Left lobe of liver (tissue), 2 donors: ENCODE data around the gene CHMP4B. TPM values are rescaled to one million over a fixed set of nuclear protein-coding genes. Genes with fewer than 3 reads are reported as not detected.
"Not testable (repeated sequence)": the region's sequence is repeated elsewhere in the genome, so short reads cannot be mapped to it uniquely, and the experiment has no call there.

Experiments
- ATAC-seq: fragments of 200-7000 bp; cut with Tn5 transposase; one replicate; pipeline ENCODE4 v1.9.1; 2020; ENCODE audit warnings: mild to moderate bottlenecking, moderate library complexity
- DNase-seq: peaks from one replicate; pipeline ENCODE4 v3.0.0-alpha.2; 2020; ENCODE audit warnings: low spot score
- total RNA-seq: library from RNA; stranded (reverse); gene quantifications from one replicate; pipeline ENCODE4 v1.2.1, GENCODE V29; 2021
- donor health status: DM: no; HTN: no; CAD: no; lungs with moderate emphysema.
- donor health status: DM: no; HTN: yes; CAD: no.

Gene CHMP4B
- total RNA-seq, 1 donor from 2014 or later: 24.4 TPM

GRCh38 chr20:33789109-33789857, 21.9 kb upstream of the CHMP4B start:
- DNase-seq (no peak), ATAC-seq (peak; percentile 33)

DNA sequence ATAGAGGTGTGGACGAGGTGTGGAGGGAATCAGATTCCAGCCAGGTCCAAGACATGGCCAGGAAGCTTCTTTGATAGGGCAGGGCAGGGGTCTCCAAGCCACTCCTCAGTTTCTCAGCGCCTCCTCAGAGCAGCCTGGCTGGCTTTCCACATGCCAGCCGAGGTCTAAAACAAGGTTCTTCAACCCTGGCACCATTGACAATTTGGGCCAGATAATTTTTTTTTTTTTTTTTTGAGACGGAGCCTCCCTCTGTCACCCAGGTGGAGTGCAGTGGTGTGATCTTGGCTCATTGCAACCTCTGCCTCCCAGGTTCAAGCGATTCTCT, 21.3 kb upstream of the CHMP4B start:
- no peak for DNase-seq
- no peak for ATAC-seq

GRCh38 chr20:33790566-33790965, 20.6 kb upstream of the CHMP4B start:
- ATAC-seq: no peak
- no peak for DNase-seq

DNA sequence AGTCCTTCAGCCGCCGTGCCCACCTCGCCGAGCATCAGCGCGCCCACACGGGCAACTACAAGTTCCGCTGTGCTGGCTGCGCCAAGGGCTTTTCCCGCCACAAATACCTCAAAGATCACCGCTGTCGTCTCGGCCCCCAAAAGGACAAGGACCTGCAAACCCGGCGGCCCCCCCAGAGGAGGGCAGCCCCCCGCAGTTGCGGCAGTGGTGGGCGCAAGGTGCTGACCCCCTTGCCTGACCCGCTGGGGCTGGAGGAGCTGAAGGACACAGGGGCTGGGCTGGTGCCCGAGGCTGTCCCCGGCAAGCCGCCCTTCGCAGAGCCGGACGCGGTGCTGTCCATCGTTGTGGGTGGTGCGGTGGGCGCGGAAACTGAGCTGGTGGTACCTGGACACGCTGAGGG, 20.1 kb upstream of the CHMP4B start:
- ATAC-seq (no peak), DNase-seq (no peak)

DNA sequence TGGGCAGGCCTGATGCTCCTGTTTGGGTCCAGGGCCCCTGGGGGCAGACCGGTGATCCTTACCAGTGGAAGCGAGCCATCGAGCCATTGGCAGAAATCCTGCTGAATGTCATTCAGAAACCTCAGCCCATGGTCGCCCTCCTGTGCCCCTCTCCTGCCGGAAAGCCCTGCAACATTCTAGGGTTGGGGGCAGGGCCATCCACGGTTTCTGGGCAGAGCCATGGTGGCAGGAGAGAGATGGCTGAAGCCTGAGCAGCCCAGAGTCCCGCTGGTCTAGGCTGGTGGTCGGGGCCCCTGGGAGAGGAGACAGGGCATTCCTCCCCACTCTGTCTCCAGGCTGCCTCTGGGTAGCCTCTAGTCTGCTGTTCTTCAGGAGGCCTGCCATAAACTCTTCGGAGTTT, 19.6 kb upstream of the CHMP4B start:
- no peak for ATAC-seq
- no peak for DNase-seq

- peak; percentile 66 for ATAC-seq
- peak; percentile 56 for DNase-seq
Observed at GRCh38 chr20:33791959-33792597, 19.1 kb upstream of the CHMP4B start.

- DNase-seq, ATAC-seq: not testable (repeated sequence)
Observed at GRCh38 chr20:33792598-33792989, 18.6 kb upstream of the CHMP4B start.

DNA sequence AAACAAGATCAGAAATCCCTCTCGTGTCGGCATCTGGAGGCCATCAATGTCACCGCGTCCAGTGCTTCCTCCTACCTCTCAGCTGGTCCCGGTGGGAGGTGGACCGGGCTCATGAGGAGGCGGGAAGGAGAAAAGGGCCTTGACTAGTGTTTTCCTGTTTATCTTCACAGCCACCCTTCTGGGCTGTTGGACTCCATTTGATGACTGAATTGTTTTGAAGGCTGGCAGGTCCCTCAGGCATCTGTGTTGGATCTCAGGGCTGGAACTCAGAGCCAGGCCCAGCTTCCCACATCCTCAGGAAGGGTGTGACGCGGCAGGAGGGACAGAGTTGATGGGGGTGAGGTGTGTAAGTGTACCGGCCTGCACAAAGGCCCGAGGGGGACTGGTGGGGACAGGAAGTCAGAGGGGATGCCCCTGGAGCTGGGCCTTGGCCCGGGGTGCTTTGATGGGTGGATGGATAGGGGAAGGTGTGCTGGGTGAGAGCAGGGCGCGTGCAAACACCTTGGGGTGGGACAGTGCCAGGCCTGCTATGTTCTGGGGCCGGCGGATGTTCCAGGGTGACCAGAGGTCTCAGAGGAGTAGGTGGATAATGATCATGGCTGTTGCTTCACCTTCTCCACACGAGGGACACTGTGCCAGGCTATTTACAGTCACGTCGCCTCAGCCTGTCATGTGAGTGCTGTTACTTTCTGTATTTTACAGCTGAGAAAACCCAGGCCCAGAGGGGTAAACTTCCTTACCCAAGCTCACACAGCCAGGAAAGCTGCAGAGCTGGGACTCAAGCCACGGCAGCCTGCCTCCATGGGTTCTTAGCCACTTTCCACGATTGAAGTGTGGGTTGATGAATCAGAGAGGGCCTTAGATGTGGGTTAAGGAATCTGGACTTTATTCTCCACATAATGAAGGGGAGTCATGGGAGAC, 17.9 kb upstream of the CHMP4B start:
- ATAC-seq (no peak), DNase-seq (no peak)

- no peak for ATAC-seq
Observed at GRCh38 chr20:33796263-33796906, 14.8 kb upstream of the CHMP4B start.

GRCh38 chr20:33796907-33797544, 14.1 kb upstream of the CHMP4B start:
- ATAC-seq: no peak
- no peak for DNase-seq

More at GRCh38 chr20:33796263-33796906, 14.8 kb upstream of the CHMP4B start:
- no peak for DNase-seq

DNA sequence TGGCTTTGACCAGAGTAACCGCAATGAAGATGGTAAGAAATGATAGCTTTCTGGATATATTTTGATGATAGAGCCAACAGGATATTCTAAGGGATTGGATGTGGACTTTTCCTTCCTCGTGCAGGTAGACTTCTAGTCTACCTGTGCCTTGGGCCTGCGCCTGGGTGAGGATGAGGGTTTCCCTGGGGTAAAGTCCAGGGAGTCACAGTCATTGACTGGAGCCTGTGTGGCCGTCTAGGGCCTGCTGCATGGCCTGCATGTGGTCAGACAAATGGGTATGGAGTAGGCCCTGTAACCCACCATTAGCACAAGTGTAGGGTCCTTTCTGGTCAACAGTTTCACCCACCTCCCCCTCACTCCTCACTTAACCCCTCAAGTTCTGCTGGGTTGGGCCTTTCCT, 12.7 kb upstream of the CHMP4B start:
- DNase-seq (no peak), ATAC-seq (no peak)

DNA sequence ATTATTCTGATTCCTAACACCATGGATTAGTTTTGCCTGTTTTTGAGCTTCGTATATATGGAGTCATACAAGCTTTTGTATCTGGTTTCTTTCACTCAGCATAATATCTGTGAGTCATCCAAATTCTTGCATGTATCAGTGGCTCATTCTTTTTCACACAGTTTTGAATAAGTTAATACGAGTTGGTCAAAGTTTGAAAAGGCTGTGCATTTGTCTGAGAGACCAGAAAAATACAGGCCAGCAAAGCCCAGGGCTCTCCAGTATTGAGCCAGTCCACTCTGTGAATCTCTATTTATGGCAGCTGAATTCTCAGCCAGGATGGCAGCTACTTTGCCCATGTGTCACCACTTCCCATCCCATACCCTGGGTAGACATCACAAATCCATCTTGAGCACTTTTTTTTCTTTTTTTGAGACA, 7.2 kb upstream of the CHMP4B start:
- no peak for DNase-seq
- no peak for ATAC-seq

DNA sequence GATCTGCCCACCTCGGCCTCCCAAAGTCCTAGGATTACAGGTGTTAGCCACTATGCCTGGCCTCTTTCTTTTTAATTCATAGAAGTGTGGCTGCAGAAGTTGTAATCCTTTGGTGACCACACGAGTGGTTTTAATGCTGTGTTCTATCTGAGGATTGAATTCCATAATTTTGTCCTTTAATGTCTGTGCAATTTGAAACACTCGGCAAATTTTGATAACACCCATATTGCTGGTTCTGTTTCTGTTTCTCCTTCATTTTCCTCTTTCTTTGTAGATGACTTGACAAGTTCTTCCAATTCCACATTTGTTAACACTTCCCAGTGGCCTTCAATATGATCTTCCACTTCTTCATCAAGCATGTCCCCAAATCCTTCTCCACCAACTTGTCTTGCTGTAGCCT, 2.8 kb upstream of the CHMP4B start:
- DNase-seq (no peak), ATAC-seq (no peak)

- DNase-seq (no peak), ATAC-seq (no peak)
Observed at GRCh38 chr20:33810259-33810658, 889 bp upstream of the CHMP4B start.

DNA sequence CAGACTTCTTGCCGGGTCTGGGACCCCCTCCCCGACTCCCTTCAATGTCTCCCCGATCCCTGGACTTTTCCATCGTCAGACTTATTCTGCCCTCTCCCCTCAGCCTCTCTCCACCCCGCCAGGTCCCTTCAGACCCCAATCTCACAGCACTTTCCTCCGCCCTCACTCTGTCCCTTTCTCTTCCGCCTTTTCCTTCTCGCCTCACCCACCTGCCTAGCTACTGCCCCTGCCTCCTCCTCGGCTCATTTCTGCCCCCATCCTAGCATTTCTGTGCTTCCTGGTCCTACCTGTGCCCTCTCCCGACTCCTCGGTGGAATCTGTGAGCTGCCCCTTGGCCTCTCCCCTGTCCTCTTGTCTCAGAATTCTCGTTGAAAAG, 616 bp downstream of the CHMP4B start:
- peak; percentile 48 for DNase-seq

GRCh38 chr20:33812152-33812849, 1.2 kb downstream of the CHMP4B start:
- DNase-seq (peak; percentile 51), ATAC-seq (peak; percentile 4)

More for the DNA sequence above, 616 bp downstream of the CHMP4B start:
- peak; percentile 8 for ATAC-seq

DNA sequence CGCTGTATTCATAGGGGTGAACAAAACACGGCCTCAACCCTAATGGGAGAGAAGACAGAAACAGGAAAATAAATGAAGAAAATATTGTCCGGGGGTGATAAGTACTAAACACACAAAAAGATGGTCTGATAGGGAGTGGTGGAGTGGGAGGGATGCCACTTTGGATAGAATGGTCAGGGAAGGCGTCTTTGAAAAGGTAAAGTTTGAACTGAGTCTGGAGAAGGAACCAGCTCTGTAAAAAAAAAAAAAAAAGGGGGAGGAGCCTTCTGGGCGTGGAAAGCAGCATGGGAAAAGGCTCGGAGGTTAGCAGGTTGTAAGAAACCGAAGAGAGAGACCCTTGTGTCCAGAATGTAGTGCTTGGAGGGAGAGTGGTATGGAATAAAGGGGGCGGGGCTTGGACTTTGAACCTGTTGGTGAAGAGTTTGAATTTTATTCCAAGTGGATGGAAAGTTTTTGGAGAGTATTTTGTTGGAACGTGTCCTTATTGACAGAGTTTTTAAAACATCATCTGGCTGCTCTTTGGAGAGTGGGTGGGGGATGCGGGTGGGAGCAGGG, 1.8 kb downstream of the CHMP4B start:
- DNase-seq: no peak
- ATAC-seq: peak; percentile 9

DNA sequence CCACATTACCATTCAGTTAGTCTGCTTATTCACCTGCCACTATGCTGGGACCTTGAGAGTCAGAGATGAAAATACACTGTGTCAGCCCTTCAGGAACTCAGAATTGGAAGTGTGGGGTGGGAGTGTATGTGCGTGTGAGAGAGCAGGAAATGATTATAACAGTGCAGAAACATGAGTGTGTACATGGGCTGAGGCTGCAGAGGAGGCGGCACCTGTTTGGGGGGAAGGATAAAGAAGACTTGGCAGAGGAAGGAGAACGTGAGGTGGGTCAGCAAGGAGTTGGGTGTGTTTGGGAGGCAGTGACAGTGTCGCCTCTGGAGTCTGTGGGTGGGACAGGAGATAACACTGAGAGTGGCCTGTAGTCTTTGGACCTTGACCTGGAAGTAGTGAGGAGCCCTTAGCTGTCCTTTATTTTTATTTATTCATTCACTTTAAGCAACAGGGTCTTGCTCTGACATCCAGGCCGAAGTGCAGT, 3.1 kb downstream of the CHMP4B start:
- DNase-seq: no peak
- ATAC-seq: peak; percentile 1

GRCh38 chr20:33815671-33816070, 4.5 kb downstream of the CHMP4B start:
- no peak for ATAC-seq
- no peak for DNase-seq

- ATAC-seq (no peak), DNase-seq (no peak)
Observed at GRCh38 chr20:33816191-33816590, 5.0 kb downstream of the CHMP4B start.
